Measurements from ENCODE around the gene CREG1.

GRCh38 chr1:167578939-167579521 is 25.5 kb upstream of the CREG1 start:
- TF ChIP-seq CTCF (conservative IDR thresholded peaks at IDR 0.05; ENCODE audit: low read depth, low read length) (no peak), EZH2phosphoT487 (IDR thresholded peaks at IDR 0.05; ENCODE audit: borderline replicate concordance, low read length) (no peak)

Measured in PC-3 (cell line).